Transverse colon (tissue), 4 donors: ENCODE measurements around the gene RBM17. TPM values are rescaled to one million over a fixed set of nuclear protein-coding genes. Genes with fewer than 3 reads are reported as not detected.

Experiments used
- DNase-seq: peaks from one replicate; pipeline ENCODE4 v3.0.0-alpha.2; 2019
- H3K27ac ChIP-seq, 4 donors: fragments of 200-600 bp; sonication (generic); 2 replicates each; pipeline ENCODE4 v1.5.1; 2016 to 2018; ENCODE audit warnings: inconsistent platforms in 4 of 4
- H3K27me3 ChIP-seq: fragments of 200-600 bp; sonication (generic); 2 replicates; pipeline ENCODE4 v1.5.1; 2017; ENCODE audit warnings: inconsistent platforms
- H3K36me3 ChIP-seq, 4 donors: fragments of 200-600 bp; sonication (generic); 2 replicates each; pipeline ENCODE4 v1.5.1; 2017 to 2019; ENCODE audit warnings: inconsistent platforms in 4 of 4
- H3K4me1 ChIP-seq, 4 donors: fragments of 200-600 bp; sonication (generic); 2 replicates each; pipeline ENCODE4 v1.5.1; 2017 to 2020; ENCODE audit warnings: inconsistent platforms in 4 of 4
- H3K4me3 ChIP-seq, 4 donors: fragments of 200-600 bp; sonication (generic); 1 replicate in 1 of 4; 2 replicates in 3 of 4; pipeline versions ENCODE4 v1.5.1 to v1.6.1; 2017 to 2019; ENCODE audit warnings: inconsistent platforms in 4 of 4
- H3K9me3 ChIP-seq, 2 donors: fragments of 200-600 bp; sonication (generic); 2 replicates each; pipeline ENCODE4 v1.5.1; 2017 to 2019; ENCODE audit warnings: inconsistent platforms in 2 of 2
- EP300 ChIP-seq: sonication (generic); formaldehyde crosslinking; IDR thresholded peaks from one replicate; pipeline ENCODE4 v1.6.1; 2017; ENCODE audit warnings: antibody characterized with exemption, low read depth
- POLR2A ChIP-seq: fragments of 450-650 bp; IDR thresholded peaks from one replicate; pipeline ENCODE4 v1.6.1; 2016; ENCODE audit warnings: antibody characterized with exemption, mild to moderate bottlenecking, moderate library complexity
- POLR2AphosphoS5 ChIP-seq, 3 donors: sonication (generic); formaldehyde crosslinking; IDR thresholded peaks; one replicate each; pipeline ENCODE4 v1.6.1; 2016; ENCODE audit warnings: antibody characterized with exemption in 3 of 3
- WGBS, 2 donors: methylation state at CpG; one replicate each; pipeline ENCODE4 v1.1.5; 2018; ENCODE audit warnings: low coverage in 1 of 2; 5-methylcytosine and 5-hydroxymethylcytosine counted together
- in situ Hi-C, 4 donors: fragments of 200-750 bp; cut with MboI; loops; one replicate each; pipeline versions ENCODE4 v1.15.0 to v1.15.1; 2017; ENCODE audit warnings: low sequenced_read_pairs in 3 of 4, low pct_ligation_motif_present in 1 of 4, low pct_unique_long_range_greater_than_20kb in 1 of 4
- intact Hi-C: fragments of 100-400 bp; cut with DNase I; formaldehyde crosslinking; loops from one replicate; pipeline ENCODE4 v1.15.1; 2023; ENCODE audit warnings: low total_unique reads
- total RNA-seq, 4 donors: library from RNA; depleted of rRNA; stranded (reverse); fragments of >200 nt; gene quantifications; one replicate each; pipeline ENCODE4 v1.1.0, GENCODE V29; 2016
- TF ChIP-seq, protein P1 (sequence below), 5 experiments: fragments of 200-600 bp in 3 of 5; fragments of 450-650 bp in 2 of 5; sonication (generic) in 3 of 5; IDR thresholded peaks; 1 replicate in 2 of 5; 2 replicates in 3 of 5; pipeline ENCODE4 v1.5.1; 2016 to 2017; ENCODE audit warnings: antibody characterized with exemption in 5 of 5, inconsistent platforms in 3 of 5, mild to moderate bottlenecking in 2 of 5, moderate library complexity in 1 of 5

Gene RBM17
- total RNA-seq, 4 donors from 2014 or later: 45.0 to 80.7 (median 64.7) TPM

DNA sequence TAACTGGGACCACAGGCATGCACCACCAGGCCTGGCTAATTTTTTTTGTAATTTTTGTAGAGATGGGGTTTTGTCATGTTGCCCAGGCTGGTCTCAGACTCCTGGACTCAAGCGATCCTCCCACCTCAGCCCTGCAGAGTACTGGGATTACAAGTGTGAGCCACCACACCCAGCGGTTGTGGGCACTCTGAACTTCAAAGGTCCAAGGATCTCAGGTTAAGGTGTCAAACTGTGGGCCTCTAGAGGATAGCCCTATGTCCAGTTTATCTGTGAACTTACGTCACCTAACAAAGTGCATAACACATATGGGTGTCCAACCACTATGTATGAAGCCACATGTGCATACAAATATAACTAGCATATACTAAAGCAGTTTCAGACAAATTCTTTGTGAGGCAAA lies 23.4 kb upstream of the RBM17 start:
- in situ Hi-C loops: no loop called here
- DNase-seq: no peak
- H3K27ac ChIP-seq: peak overlapping the region in 3 of 4 donors; percentile 5 to 45 (median 38)

DNA sequence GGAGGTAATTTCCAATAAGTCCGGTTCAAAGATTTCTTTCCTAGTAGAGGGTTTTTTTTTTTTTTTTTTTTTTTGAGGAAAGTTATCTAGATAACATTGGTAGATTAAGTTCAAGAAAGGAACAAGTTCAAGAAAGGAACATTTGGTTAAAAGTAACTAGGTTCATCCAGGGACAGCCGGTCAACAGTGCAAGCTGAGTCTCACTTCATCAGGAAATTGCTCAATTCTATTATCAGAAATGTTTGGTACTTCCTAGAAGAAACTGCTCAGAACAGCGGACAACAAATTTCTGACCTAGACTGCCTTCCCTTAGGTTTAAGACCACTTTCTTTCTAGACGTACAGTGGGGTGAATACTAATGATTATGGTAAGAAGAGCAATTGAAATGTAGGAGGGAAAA lies 23.0 kb upstream of the RBM17 start:
- WGBS, 2 donors: 54 to 77% methylated on average over 3 to 4 of the region's 4 CpGs
- DNase-seq: no peak

More for the DNA sequence above, 23.4 kb upstream of the RBM17 start:
- no peaks in the 10 kb centered on the region for H3K36me3 ChIP-seq
- no peaks in the 10 kb centered on the region for H3K9me3 ChIP-seq
- 80 to 86% methylated on average over 1 to 3 of the region's 3 CpGs for WGBS, 2 donors
- no peak overlapping the region for H3K4me3 ChIP-seq
- no peaks in the 10 kb centered on the region for H3K27me3 ChIP-seq
- H3K4me1 ChIP-seq: peaks cover 0 to 7% (median 0%) of the 10 kb centered on the region in 4 donors
- intact Hi-C loops: no loop called here
- TF ChIP-seq, protein P1, sequence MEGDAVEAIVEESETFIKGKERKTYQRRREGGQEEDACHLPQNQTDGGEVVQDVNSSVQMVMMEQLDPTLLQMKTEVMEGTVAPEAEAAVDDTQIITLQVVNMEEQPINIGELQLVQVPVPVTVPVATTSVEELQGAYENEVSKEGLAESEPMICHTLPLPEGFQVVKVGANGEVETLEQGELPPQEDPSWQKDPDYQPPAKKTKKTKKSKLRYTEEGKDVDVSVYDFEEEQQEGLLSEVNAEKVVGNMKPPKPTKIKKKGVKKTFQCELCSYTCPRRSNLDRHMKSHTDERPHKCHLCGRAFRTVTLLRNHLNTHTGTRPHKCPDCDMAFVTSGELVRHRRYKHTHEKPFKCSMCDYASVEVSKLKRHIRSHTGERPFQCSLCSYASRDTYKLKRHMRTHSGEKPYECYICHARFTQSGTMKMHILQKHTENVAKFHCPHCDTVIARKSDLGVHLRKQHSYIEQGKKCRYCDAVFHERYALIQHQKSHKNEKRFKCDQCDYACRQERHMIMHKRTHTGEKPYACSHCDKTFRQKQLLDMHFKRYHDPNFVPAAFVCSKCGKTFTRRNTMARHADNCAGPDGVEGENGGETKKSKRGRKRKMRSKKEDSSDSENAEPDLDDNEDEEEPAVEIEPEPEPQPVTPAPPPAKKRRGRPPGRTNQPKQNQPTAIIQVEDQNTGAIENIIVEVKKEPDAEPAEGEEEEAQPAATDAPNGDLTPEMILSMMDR (IDR thresholded peaks at IDR 0.05): no peak
- TF ChIP-seq POLR2AphosphoS5 (IDR thresholded peaks at IDR 0.05): no peak
- TF ChIP-seq EP300: no peak
- TF ChIP-seq POLR2A: no peak

DNA sequence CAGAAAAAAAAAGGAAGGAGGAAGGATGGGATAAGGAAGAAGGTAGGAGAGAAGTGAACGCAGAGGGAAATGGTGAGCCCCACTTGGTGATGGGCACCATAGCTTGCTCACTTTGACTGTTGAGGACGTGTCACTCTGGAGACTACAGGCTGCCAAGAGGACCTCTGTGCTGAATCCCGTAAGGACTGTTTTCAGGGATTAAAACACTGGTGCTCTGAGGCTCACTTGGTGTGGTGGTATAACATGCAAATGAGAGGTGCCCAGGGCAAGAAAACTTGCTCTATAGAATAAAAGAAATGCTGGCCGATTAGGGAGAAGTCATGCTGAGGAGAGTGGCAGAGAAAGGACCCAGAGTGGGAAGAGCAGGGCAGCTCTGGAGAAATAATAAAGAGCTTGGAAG lies 21.4 kb upstream of the RBM17 start:
- in situ Hi-C loops: no loop called here
- Histone ChIP-seq H3K4me3 (no peak overlapping the region), H3K27me3 (no peaks in the 10 kb centered on the region), H3K27ac (no peak overlapping the region), H3K36me3 (no peaks in the 10 kb centered on the region), H3K9me3 (no peaks in the 10 kb centered on the region), H3K4me1 (peaks cover 0 to 12% (median 0%) of the 10 kb centered on the region in 4 donors)
- no peak for DNase-seq
- TF ChIP-seq POLR2AphosphoS5 (IDR thresholded peaks at IDR 0.05) (no peak), POLR2A (no peak), EP300 (no peak)
- TF ChIP-seq, protein P1 (IDR thresholded peaks at IDR 0.05): no peak
- 69 to 84% methylated on average over 3 to 4 of the region's 4 CpGs for WGBS, 2 donors
- intact Hi-C loops: no loop called here

More for the DNA sequence above, 23.0 kb upstream of the RBM17 start:
- Histone ChIP-seq H3K9me3 (no peaks in the 10 kb centered on the region), H3K36me3 (no peaks in the 10 kb centered on the region), H3K27me3 (no peaks in the 10 kb centered on the region), H3K4me1 (peaks cover 0 to 7% (median 0%) of the 10 kb centered on the region in 4 donors), H3K27ac (peak overlapping the region; percentile 5 to 39 (median 26)), H3K4me3 (no peak overlapping the region)
- TF ChIP-seq POLR2A (no peak), POLR2AphosphoS5 (IDR thresholded peaks at IDR 0.05) (no peak), EP300 (no peak)
- TF ChIP-seq, protein P1 (IDR thresholded peaks at IDR 0.05): no peak
- in situ Hi-C loops (no loop called here), intact Hi-C loops (no loop called here)

DNA sequence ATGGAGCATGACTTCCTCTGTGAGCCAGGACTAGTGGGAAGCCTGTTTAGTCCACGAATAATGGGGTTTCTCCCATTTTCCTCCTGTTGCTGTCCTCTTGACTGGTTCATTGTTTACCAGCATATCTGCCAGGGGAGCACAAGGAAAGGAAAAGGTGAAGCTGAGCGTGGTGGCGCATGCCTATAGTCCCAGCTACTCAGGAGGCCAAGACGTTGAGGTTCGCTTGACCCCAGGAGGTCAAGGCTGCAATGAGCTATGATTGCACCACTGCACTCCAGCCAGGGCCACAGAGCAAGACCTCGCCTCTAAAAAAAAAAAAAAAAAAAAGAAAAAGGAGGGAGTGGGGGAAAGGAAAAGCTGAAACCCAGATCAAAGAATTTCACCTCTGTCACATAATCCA lies 20.8 kb upstream of the RBM17 start:
- TF ChIP-seq POLR2A: no peak
- TF ChIP-seq, protein P1 (IDR thresholded peaks at IDR 0.05): no peak
- Histone ChIP-seq H3K4me1 (peaks cover 0 to 9% (median 0%) of the 10 kb centered on the region in 4 donors), H3K36me3 (no peaks in the 10 kb centered on the region), H3K9me3 (no peaks in the 10 kb centered on the region), H3K27ac (no peak overlapping the region), H3K27me3 (no peaks in the 10 kb centered on the region), H3K4me3 (no peak overlapping the region)
- no peak for DNase-seq
- 88% methylated on average over 6 of the region's 6 CpGs; no CpG with 5 or more reads in 1 of the 2 donors for WGBS, 2 donors
- in situ Hi-C loops (no loop called here), intact Hi-C loops (no loop called here)
